ENCODE measurements around the gene CDC42BPA.
"Not testable (repeated sequence)": the region's sequence is repeated elsewhere in the genome, so short reads cannot be mapped to it uniquely, and the experiment has no call there.

CDC42BPA gene

DNA sequence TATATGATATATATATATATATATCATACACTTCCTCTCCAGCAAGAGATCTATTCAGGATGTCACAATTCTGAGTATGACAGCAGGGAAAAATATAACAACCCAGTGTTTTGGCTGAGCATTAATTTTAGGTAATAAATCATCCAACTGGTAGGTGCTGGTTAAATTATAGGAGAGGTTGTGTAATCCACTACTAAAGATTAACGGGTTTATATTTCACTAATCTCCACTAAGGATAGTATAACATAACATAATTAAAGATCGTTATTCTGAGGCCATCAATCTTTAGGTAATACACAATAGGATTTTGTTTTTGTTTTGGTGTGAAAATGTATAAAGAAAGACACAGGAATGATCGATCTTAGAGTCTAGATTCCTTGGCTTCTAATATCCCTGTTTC, 276.0 kb downstream of the CDC42BPA start:
- no peak for DNase-seq

DNA sequence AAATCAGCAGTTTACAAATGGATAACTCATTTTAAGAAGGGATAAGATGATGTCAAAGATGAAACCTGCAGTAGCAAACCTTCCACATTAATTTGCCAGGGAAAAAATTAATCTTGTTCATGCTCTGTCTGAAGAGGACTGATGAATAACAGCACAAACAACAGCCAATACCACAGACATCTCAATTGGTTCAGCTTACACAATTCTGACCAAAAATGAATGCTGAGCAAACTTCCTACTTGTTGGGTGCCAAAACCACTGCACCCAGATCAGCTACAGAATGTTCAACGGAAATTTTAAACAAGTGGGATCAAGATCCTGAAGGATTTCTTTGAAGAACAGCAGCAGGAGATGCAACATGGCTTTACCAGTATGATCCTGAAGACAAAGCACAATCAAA, 279.9 kb downstream of the CDC42BPA start:
- DNase-seq = no peak

DNA sequence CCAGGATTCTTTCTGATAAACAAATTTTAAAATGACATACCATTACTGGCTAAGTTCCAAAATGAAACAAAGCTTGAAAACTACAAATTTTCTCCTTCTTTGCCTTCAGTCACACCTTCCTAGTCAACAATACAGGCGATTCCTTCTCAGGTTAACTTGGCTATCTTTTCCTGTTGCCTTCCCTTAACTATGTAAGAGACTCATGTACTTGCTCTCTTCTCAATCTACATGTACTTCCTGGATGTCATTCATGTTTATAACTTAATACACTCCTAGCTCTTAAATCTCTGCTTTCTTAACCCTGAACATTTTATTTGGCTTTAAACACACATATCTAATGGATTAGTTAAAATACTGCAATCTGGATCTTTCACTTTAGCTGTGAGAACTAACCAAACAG, 281.2 kb downstream of the CDC42BPA start:
- DNase-seq = no peak

DNA sequence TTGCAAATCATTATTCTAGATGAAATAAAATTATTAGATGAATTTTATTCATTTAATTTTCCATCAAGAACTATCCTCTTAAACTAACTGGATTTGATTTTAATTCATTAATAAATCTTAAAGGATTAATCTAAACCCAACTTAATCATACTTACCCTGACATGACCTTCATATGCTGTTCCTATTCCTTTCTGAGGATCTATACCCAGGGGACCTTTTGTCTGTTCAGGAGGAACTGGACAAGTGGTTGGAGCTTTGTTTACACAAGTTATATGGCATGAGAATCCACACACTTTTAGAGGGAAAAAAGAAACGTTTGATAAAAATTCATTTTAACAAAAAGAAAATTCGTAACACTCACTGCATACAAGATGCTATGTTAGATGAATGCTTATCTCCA, 283.0 kb downstream of the CDC42BPA start:
- DNase-seq = no peak

DNA sequence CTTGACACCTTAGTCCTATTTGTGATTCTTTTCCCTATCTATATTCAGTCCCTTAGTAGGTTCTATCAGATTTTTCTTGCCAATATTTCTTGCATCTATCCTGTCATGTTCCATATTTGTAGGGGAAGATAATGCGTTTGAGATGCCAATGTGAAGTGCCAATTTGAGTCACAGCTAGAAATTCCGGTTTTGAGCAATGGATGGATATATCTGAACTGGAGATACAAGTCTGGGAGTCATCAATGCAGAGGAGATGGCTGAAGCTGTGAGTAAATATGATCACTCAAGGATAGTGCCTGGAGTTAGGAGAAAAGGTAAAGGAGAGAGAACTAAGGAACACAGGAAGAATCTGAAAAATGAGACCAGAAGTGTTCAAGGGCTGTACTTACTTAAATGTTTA, 284.4 kb downstream of the CDC42BPA start:
- DNase-seq = no peak

DNA sequence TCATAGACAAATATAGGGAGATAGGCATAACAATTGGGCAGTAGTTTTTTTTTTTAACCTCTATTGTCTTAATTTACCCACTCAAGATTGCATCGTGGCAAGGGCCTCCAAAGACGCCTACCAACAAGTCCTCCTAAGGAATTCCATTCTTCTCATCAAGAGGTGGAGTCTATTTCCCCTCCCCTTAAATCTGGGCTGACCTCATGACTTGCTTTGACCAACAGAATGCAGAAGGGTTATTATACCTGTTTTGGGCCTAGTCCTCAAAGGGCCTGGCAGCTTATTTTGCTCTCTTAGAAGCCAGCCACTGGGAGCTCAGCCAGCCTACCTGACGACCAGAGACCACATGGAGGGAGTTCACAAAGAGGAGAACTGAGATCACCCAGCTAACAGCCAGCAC, 285.9 kb downstream of the CDC42BPA start:
- DNase-seq = no peak

DNA sequence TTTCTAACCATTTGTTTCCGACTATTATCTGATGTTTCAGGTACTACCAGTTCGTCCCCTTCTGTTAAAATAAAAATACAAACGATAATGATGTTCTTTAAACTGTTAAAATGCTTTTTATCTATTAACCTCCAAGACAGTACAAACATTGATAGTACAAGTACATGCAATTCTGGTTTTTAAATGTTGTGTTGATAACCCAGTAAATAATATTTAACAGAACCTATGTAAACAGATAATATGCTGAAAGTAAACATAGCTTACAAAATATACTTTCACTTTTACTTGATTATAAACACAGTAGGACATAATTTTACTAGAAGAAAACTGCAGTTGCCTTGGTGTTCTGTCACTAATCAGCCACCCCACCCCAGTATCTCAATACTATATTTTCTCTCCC, 301.3 kb downstream of the CDC42BPA start:
- no peak for DNase-seq

DNA sequence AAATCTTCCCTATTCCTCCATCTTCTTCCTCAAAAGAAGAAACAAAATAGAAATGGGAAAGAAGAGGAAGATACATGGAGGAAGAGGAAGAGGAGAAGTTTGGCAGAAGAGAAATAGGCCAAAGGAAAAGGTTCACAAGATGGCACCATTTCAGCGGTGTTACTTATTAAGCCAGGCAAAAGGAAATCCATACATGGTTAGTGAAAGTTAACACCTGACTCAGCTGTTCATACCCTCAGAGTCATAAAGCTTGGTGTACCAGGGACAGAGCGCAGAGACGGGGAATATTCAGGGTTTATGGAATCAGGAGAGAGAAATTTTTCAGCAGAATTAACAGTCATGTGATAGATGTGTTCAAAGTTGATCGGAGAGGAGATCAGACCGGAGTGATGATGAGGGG, 307.6 kb downstream of the CDC42BPA start:
- DNase-seq = no peak

DNA sequence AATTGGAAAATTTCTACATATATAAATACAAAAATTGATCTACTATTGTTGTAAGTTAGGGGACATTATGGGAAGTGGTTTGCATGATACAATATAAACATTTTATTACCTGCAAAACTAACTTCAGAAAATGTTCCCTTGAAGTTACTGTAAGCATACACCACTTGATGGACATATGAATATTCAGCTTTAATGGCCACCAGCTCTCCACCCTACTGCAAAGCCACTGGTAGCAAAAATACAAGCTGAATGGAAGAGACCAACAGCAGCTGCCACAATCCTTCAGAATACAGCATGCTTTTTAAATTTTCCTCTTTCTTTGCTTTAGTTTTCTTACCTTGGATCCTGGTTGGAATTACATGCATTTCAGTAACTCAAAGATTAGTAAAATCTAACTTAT, 308.4 kb downstream of the CDC42BPA start:
- DNase-seq = no peak

DNA sequence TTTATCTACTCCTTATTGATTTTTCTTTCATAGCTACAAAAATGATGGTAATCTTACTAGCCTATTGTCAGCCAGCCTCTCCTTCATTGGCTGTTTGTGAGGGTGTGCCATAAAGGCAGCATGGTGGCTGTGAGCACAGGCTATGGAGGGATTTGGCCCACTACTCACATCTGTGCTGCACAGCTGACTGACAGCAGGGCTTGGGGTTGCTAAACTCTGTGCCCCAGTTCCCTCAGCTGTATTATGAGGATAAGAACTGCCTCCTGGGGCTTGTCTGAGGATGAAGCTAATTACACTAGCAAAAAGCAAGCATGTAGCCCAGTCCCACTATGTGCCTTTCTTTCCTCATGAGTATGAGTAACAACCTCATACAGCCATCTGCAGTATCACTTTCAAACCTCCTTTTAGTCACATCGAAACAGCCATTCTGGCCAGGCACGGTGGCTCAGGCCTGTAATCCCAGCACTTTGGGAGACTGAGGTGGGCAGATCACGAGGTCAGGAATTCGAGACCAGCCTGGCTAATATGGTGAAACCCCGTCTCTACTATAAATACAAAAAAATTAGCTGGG, 312.0 kb downstream of the CDC42BPA start:
- no peak for DNase-seq

DNA sequence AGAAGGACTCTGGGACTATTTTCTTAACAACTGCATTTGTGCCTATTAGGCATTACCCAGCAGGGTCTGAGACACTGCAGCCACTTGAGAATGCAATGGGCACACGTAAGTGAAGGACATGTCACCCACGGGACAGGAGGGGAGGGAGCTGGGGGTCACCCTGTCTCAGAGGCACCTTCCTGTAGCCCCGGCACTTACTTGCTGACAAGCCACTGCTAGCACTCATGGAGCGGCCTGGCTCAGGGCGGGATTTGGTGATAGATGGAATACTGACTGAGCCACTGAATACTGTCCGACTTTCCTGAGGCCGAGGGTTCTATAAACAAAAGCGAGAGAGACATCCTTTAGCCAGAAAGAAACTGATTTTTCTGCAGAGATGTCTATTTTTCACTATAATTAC, 313.5 kb downstream of the CDC42BPA start:
- no peak for DNase-seq

DNA sequence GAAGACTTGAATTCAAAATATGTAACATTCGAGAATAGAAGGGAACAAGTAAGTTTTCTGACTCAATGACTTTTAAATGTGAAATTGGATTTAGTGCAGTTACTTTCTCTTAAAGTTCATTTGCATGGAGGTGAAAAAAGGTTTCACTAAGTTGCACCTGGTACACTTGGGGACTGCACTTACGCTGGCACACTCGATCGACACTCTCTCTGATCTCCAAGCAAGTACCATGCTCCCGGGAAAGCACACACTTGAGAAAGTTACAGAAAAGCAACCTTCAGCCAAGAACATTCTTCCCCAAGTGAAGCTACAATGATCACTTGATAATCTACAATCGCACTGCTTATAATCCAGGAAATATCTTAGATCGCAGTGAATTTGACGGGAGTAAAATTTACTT, 315.1 kb downstream of the CDC42BPA start:
- no peak for DNase-seq

DNA sequence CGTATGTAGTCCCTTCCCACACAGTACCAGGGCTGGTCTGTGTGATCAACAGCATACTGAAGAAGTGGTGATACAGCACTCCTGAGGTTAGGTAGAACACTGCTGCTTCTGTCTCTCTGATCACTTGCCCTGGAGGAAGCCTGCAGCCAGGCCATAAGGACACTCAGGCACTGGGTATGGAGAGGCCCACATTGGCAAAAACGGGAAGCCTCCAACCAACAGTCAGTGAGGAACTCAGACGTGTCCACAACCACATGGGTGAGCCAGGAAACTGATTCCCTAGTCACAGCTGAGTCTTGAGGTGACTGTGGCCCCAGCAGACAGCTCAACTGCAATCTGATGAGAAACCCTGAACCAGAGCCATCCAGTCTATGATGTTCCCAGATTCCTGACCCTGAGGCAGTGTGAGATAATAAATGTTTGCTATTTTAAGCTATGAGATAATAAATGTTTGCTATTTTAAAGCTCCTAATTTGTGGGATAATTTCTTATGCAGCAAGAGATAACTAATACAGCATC, 315.7 kb downstream of the CDC42BPA start:
- no peak for DNase-seq

DNA sequence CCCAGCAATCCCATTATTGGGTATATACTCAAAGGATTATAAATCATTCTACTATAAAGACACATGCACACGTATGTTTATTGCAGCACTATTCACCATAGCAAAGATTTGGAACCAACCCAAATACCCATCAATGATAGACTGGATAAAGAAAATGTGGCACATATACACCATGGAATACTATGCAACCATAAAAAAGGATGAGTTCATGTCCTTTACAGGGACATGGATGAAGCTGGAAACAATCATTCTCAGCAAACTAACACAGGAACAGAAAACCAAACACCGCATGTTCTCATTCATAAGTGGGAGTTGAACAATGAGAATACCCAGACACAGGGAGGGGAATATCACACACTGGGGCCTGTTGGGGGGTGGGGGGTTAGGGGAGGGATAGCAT, 318.7 kb downstream of the CDC42BPA start:
- not testable (repeated sequence) for DNase-seq

DNA sequence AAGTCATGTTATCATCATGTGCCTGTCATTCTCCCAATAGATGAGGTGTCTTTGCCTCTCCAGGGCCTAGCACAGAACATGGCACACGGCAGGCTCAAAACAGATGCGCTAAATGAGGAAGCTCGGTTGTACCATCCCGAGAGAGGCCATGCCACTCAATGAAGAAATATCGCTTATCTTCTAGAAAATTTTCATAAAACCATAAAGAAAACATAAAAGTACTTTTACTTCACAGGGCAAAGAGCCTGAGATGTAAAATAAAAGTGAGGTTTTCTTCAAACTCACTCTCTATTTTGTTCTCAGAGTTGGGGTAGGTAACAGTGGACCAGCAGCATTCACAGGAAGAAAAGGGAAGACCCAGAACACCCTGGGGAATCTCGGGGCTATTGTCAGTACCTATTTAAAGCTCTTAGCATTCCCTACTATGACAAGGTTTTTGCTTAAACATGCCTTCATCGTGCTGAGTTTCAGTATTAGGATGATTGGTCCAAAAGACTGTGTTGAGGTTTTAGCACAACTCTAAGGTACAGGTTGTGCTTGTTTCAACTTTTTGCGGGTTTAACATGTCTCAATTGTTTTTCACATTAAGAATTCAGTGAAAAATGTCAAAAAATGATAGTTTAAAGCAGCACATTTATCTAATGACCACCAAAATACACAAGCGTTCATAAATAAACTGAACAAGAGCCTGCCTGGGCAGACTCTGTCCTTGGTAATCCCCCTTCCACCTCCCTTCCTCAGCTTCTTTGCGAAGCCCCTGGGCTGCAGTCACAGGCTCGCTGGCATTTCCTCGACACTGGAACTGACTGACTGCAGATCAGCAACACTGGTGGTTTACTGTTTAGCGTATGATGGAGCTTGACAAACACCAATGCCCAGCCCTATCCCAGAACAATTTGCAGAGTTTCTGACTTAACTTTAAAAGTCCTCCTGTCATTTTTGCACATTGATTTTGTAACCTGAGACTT, 322.6 kb downstream of the CDC42BPA start:
- no peak for DNase-seq

DNA sequence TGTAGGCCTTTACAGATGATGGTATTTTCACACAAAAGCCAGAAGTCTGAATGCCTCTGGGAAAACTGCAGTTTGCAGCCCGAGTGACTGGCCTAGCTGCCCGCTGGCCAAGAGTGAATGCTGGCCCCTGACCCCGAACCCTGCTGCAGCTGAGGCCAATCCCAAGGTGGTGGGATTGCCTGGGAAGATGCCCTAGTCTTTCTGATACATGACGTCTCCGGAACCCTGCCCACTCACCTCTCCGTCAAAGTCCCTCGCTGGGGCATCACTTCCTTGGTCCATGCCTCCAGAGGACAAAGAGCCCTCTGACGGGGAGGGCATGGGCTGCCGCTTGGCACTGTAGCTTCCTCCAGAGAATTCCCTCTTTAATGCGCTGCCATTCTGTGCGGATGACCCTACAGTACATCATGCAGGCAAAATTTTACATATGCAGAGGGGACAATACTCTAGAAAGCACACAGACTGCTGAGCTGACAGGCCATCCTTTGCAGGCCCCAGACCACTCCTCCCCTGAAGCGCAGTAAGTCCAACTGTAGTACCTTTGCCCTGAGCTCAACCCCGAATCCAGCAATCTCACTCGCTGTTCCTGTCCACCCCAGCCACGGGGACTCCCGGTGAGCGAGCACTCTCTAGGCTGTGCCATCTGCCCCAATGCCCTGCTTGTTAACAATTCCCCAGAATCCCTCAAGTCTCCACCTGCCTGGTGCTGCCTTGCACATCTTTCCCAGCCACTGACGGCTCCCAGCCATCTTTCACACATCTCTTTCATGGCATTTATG, 323.5 kb downstream of the CDC42BPA start:
- DNase-seq = no peak

DNA sequence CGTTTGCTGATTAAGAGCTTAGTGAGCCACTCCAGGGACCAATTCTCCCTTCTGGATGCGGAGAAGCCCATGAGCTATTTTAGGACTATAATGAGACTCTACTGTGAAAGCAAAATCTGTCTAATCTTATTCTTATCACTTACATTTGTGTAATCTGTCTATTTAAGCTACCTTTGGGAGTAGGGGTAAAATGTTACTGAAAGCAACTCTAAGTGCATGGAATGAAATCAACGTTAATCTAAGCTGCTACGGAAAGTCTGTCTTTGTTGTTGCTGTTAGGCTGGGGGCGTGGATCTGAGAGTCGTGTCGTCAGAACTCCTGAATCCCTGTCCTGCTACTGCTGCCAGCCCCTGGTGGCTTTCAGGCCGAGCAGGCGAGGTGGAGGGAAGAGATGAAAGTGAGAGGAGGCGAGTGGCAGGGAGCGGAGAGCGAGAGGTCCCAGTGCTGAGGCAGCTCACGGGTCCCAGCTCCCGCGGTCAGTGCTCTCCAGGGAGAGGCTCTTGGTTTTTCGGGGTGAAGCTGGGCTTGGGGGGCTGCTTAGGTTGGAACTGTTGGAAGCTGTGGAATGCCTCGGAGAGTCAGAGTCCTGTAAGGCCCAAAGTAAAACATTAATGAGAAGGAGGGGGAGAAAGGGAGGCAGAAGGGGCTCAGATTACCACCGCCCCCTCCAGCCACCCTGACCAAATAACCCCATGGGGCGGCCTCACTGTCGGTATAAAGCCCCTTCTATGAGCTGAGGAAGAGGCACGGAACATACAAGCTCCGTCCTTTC, 324.3 kb downstream of the CDC42BPA start:
- DNase-seq = no peak

DNA sequence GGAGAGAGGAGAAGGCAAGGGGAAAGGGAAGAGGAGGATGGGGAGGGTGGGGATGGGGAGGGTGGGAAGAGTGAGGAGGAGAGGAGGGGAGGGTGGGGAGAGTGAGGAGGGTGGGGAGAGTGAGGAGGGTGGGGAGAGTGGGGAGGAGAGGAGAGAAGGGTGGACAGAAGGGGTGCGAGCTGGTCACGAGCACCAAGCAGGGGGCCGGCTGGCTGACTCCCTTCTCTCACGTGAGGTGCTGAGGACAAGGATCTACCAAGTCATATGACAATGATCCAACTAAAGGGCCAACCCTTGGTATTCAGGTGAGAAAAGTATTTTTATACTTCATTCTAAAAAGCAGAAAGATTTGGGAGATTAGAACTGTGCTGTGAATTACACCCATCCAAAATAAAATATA, 326.4 kb downstream of the CDC42BPA start:
- DNase-seq = no peak

DNA sequence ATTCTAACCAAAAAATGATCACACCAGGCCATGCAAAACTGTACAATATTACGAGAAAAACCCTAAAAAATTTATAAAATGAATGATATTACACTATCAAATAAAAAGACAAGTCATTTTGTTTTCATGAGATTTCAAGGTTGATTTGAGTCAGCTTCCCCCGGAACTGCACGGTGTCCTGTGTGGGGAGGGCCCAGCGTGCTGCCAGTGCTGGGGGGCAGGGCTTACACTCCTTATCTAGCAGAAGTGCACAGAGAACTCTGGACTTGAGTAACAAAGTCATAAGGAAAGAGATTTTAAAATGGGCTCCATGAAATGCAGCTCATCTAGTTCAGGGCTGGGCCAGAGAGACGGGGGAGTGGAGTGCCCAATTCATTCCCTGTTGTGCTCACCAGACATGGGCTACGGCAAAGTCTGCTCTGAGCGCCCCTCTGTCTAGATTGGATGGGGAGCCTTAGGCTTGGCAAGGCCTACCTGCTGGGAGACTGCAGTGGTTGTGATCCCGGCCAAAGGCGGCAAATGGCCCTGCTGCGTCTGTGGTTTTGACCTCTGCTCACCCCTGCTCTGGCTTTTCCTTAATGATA, 328.1 kb downstream of the CDC42BPA start:
- DNase-seq = peak; percentile 23

DNA sequence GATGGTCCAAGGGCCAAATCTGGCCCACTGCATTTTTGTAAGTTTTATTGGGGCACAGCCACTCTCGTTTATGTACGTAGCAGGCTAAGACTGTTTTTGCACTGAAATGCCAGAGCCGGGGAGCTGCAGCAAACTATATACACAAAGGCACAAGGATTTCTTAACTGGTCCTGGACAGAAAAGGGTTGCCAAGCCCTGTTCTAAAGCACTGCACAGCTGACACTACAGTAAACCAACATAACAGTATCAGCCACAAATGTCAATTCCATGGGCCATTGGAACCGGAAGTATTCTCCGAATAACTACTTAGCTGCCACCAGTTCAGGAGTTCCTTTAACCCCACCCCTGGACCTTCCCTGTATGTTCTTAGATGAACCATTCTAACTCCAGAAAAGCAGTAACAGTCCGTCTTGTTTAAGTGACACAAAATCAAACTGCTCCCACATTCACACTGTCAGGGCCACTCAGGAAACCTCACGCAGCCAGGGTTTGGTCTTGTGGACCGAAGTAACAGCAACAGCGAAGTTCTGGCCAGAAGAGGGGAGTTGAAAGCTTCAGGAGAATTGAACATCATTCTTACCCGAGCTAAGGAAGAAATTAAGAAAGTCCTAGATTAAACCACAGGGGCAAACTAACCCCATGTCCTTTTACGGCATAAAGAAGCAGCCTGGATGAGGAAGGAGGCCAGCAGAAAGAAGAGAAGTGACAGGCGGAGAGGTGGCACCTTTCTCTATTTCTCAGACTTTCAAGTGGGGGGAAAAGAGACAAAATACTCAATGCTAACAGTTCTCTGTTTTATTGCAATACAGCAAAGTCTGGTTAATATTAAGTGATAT, 329.0 kb downstream of the CDC42BPA start:
- DNase-seq = no peak

DNA sequence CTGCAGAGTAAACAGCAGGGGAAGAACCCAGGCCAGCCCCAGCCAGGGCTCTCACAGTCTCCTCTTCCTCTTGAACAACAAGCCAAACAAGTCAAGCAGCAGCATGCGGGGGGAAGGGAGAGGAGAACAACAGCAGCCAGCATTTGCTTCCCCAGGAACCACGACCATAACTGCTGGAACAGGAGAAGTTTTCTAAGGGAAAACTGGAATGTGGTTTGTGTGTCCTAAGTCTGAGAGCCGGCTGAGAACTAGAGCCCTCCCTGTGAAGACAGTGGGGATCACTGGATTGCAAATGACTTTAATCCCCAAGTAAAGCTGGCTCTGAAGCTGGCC, 330.0 kb downstream of the CDC42BPA start:
- no peak for DNase-seq
